HEK293 (cell line): ENCODE measurements around the gene PES1.
A peak's percentile ranks its signal among the peaks of the same experiment; 100 is the strongest.
"Not testable (repeated sequence)": the region's sequence is repeated elsewhere in the genome, so short reads cannot be mapped to it uniquely, and the experiment has no call there.

Source experiments
- CTCF ChIA-PET: fragments of 350-600 bp; formaldehyde crosslinking; extraction: SDS; loops from one replicate; lab custom pipeline; 2021; ENCODE audit warnings: antibody characterized with exemption; lab: Yijun Ruan, JAX
- POLR2A ChIA-PET: fragments of 300-600 bp; formaldehyde crosslinking; extraction: SDS; loops from one replicate; lab custom pipeline; 2020; ENCODE audit warnings: antibody characterized with exemption, inconsistent platforms; lab: Yijun Ruan, JAX
- H3K27ac ChIP-seq: fragments of 200-500 bp; sonication (Bioruptor generic); 2 replicates; pipeline ENCODE4 v1.5.1; 2014; ENCODE audit warnings: low read depth, low read length, control low read depth, inconsistent platforms; ENCODE audit errors: extremely low read depth
- H3K36me3 ChIP-seq, 2 experiments: fragments of 200-500 bp in 1 of 2; sonication (Bioruptor generic) in 1 of 2; 1 replicate in 1 of 2; 2 replicates in 1 of 2; pipeline ENCODE4 v1.5.1; 2014 to 2017; ENCODE audit warnings: inconsistent platforms in 2 of 2, low read length in 2 of 2; ENCODE audit not compliant: control insufficient read depth in 2 of 2, insufficient read depth in 1 of 2
- H3K4me1 ChIP-seq: fragments of 200-500 bp; sonication (Bioruptor generic); 2 replicates; pipeline ENCODE4 v1.5.1; 2014; ENCODE audit warnings: mild to moderate bottlenecking, low read length, inconsistent platforms; ENCODE audit not compliant: control insufficient read depth, insufficient read depth
- H3K4me3 ChIP-seq: 2 replicates; pipeline ENCODE4 v1.5.1; 2011; ENCODE audit warnings: low read depth, mild to moderate bottlenecking, control low read depth, low read length, moderate library complexity
- H3K9me3 ChIP-seq: fragments of 200-500 bp; sonication (Bioruptor generic); 2 replicates; pipeline ENCODE4 v1.5.1; 2014; ENCODE audit warnings: low read depth, low read length, inconsistent platforms; ENCODE audit not compliant: control insufficient read depth, insufficient read depth
- GLI4 ChIP-seq: fragments of 450-650 bp; formaldehyde crosslinking; IDR thresholded peaks from 2 replicates; pipeline ENCODE4 v1.5.1; 2016; ENCODE audit warnings: missing biosample characterization, missing genetic modification characterization
- KLF1 ChIP-seq: fragments of 450-650 bp; formaldehyde crosslinking; IDR thresholded peaks from 2 replicates; pipeline ENCODE4 v1.5.1; 2016; ENCODE audit warnings: missing biosample characterization, missing genetic modification characterization
- ZBTB17 ChIP-seq: fragments of 450-650 bp; formaldehyde crosslinking; IDR thresholded peaks from 2 replicates; pipeline ENCODE4 v1.5.1; 2016; ENCODE audit warnings: missing biosample characterization, missing genetic modification characterization
- ZNF121 ChIP-seq: fragments of 450-650 bp; formaldehyde crosslinking; IDR thresholded peaks from 2 replicates; pipeline ENCODE4 v1.5.1; 2016; ENCODE audit warnings: missing biosample characterization, missing genetic modification characterization
- ZNF24 ChIP-seq: fragments of 450-650 bp; formaldehyde crosslinking; IDR thresholded peaks from 2 replicates; pipeline ENCODE4 v1.5.1; 2016; ENCODE audit warnings: missing biosample characterization, missing genetic modification characterization
- ZNF513 ChIP-seq: fragments of 450-650 bp; IDR thresholded peaks from 2 replicates; pipeline ENCODE4 v1.5.1; 2018; ENCODE audit warnings: missing biosample characterization, missing genetic modification characterization
- ZNF549 ChIP-seq: fragments of 450-650 bp; IDR thresholded peaks from 2 replicates; pipeline ENCODE4 v1.5.1; 2018; ENCODE audit warnings: missing biosample characterization, missing genetic modification characterization, mild to moderate bottlenecking, inconsistent platforms, moderate library complexity
- ZNF558 ChIP-seq: fragments of 450-650 bp; formaldehyde crosslinking; IDR thresholded peaks from 2 replicates; pipeline ENCODE4 v1.5.1; 2016; ENCODE audit warnings: missing biosample characterization, missing genetic modification characterization
- ZNF580 ChIP-seq: fragments of 450-650 bp; formaldehyde crosslinking; IDR thresholded peaks from 2 replicates; pipeline ENCODE4 v1.5.1; 2016; ENCODE audit warnings: missing biosample characterization, missing genetic modification characterization
- ZNF600 ChIP-seq: fragments of 450-650 bp; formaldehyde crosslinking; IDR thresholded peaks from 2 replicates; pipeline ENCODE4 v1.5.1; 2016; ENCODE audit warnings: missing biosample characterization, missing genetic modification characterization
- ZNF629 ChIP-seq: fragments of 450-650 bp; formaldehyde crosslinking; IDR thresholded peaks from 2 replicates; pipeline ENCODE4 v1.5.1; 2017; ENCODE audit warnings: missing biosample characterization, missing genetic modification characterization
- ZNF670 ChIP-seq: fragments of 450-650 bp; formaldehyde crosslinking; IDR thresholded peaks from 2 replicates; pipeline ENCODE4 v1.5.1; 2016; ENCODE audit warnings: missing biosample characterization, missing genetic modification characterization, low read depth
- ZNF792 ChIP-seq: fragments of 450-650 bp; formaldehyde crosslinking; IDR thresholded peaks from 2 replicates; pipeline ENCODE4 v1.5.1; 2016; ENCODE audit warnings: missing biosample characterization, missing genetic modification characterization
- TF ChIP-seq, protein P1 (sequence below): fragments of 450-650 bp; formaldehyde crosslinking; IDR thresholded peaks from 2 replicates; pipeline ENCODE4 v1.5.1; 2016; ENCODE audit warnings: missing biosample characterization, missing genetic modification characterization
- TF ChIP-seq, protein P2 (sequence below): fragments of 450-650 bp; formaldehyde crosslinking; IDR thresholded peaks from 2 replicates; pipeline ENCODE4 v1.5.1; 2016; ENCODE audit warnings: missing biosample characterization, missing genetic modification characterization, borderline replicate concordance
- TF ChIP-seq, protein P3 (sequence below): fragments of 450-650 bp; IDR thresholded peaks from 2 replicates; pipeline ENCODE4 v1.5.1; 2018; ENCODE audit warnings: missing biosample characterization, mild to moderate bottlenecking, missing genetic modification characterization

Gene PES1

DNA sequence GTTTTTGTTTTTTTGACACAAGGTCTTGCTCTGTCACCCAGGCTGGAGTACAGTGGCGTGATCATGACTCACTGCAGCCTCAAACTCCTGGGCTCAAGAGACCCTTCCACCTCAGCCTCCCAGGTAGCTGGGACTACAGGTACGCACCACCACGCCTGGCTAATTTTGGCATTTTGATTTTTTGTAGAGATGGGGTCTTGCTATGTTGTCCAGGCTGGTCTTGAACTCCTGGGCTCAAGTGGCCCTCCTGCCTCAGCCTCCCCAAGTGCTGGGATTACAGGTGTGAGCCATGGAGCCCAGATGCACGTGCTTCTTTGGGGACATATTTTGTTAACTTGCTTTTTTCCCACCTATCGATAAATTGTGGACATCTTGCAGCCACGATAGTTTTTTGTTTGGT is 24.4 kb downstream of the PES1 start:
- H3K4me1 ChIP-seq, H3K36me3 ChIP-seq, H3K4me3 ChIP-seq, H3K9me3 ChIP-seq, POLR2A ChIA-PET, CTCF ChIA-PET, H3K27ac ChIP-seq: not testable (repeated sequence)
- peak; percentile 75 for TF ChIP-seq ZNF121

DNA sequence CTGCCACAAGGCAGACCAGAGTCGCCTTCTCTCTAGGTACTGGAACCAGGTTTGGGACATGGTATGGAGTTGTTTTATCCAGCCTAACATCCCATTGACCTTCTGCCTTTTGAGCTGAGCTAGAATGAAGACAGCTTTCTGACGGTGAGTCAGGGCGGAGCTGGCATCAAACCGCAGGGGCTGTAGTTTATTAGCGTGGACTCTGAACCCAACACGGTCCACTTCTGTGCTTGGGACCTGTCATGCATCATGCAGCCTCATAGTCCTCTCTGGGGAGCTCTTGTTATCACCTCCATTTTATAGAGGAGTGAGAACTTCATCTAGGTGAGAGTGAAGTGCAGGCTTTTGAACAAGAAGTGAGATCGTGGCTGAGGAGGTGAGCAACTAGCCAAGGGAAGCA is 25.6 kb downstream of the PES1 start:
- Histone ChIP-seq H3K4me3 (no peak overlapping the region), H3K4me1 (no peaks in the 10 kb centered on the region), H3K9me3 (no peaks in the 10 kb centered on the region), H3K36me3 (no peaks in the 10 kb centered on the region), H3K27ac (no peak overlapping the region)
- POLR2A ChIA-PET = no interaction called here
- CTCF ChIA-PET = interaction anchor here (0.6 to 1.0 kb wide), 3 partner anchors 40 to 247 kb away, joined by 3 to 5 read pairs (median 4); no protein-coding TSS in a partner anchor
- TF ChIP-seq ZNF558 = no peak
- no peak for TF ChIP-seq GLI4 (tag by site-specific recombination)
- TF ChIP-seq, protein P1, sequence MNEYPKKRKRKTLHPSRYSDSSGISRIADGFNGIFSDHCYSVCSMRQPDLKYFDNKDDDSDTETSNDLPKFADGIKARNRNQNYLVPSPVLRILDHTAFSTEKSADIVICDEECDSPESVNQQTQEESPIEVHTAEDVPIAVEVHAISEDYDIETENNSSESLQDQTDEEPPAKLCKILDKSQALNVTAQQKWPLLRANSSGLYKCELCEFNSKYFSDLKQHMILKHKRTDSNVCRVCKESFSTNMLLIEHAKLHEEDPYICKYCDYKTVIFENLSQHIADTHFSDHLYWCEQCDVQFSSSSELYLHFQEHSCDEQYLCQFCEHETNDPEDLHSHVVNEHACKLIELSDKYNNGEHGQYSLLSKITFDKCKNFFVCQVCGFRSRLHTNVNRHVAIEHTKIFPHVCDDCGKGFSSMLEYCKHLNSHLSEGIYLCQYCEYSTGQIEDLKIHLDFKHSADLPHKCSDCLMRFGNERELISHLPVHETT = no peak
- no peak for TF ChIP-seq ZNF24 (tag by site-specific recombination)
- TF ChIP-seq ZNF792 (tag by site-specific recombination) = no peak

- Histone ChIP-seq H3K27ac (no peak overlapping the region), H3K9me3 (no peaks in the 10 kb centered on the region), H3K4me3 (no peak overlapping the region), H3K4me1 (no peaks in the 10 kb centered on the region), H3K36me3 (no peaks in the 10 kb centered on the region)
- CTCF ChIA-PET = interaction anchor here (0.6 to 1.3 kb wide), 3 partner anchors 145 to 355 kb away, joined by 3 to 4 read pairs (median 4); no protein-coding TSS in a partner anchor
- TF ChIP-seq ZNF670 (tag by site-specific recombination) (no peak), ZBTB17 (tag by site-specific recombination) (no peak), ZNF629 (tag by site-specific recombination) (no peak), ZNF600 (tag by site-specific recombination) (no peak), KLF1 (tag by site-specific recombination) (no peak), ZNF513 (tag by site-specific recombination) (no peak), ZNF549 (tag by site-specific recombination) (no peak), ZNF580 (no peak)
- TF ChIP-seq, protein P2, sequence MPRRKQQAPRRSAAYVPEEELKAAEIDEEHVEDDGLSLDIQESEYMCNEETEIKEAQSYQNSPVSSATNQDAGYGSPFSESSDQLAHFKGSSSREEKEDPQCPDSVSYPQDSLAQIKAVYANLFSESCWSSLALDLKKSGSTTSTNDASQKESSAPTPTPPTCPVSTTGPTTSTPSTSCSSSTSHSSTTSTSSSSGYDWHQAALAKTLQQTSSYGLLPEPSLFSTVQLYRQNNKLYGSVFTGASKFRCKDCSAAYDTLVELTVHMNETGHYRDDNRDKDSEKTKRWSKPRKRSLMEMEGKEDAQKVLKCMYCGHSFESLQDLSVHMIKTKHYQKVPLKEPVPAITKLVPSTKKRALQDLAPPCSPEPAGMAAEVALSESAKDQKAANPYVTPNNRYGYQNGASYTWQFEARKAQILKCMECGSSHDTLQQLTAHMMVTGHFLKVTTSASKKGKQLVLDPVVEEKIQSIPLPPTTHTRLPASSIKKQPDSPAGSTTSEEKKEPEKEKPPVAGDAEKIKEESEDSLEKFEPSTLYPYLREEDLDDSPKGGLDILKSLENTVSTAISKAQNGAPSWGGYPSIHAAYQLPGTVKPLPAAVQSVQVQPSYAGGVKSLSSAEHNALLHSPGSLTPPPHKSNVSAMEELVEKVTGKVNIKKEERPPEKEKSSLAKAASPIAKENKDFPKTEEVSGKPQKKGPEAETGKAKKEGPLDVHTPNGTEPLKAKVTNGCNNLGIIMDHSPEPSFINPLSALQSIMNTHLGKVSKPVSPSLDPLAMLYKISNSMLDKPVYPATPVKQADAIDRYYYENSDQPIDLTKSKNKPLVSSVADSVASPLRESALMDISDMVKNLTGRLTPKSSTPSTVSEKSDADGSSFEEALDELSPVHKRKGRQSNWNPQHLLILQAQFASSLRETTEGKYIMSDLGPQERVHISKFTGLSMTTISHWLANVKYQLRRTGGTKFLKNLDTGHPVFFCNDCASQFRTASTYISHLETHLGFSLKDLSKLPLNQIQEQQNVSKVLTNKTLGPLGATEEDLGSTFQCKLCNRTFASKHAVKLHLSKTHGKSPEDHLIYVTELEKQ (tag by site-specific recombination) = no peak
- TF ChIP-seq, protein P3, sequence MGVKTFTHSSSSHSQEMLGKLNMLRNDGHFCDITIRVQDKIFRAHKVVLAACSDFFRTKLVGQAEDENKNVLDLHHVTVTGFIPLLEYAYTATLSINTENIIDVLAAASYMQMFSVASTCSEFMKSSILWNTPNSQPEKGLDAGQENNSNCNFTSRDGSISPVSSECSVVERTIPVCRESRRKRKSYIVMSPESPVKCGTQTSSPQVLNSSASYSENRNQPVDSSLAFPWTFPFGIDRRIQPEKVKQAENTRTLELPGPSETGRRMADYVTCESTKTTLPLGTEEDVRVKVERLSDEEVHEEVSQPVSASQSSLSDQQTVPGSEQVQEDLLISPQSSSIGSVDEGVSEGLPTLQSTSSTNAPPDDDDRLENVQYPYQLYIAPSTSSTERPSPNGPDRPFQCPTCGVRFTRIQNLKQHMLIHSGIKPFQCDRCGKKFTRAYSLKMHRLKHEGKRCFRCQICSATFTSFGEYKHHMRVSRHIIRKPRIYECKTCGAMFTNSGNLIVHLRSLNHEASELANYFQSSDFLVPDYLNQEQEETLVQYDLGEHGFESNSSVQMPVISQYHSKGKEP (tag by site-specific recombination) = no peak
- POLR2A ChIA-PET = no interaction called here
These were observed 26.4 kb downstream of the PES1 start for GRCh38 chr22:30565341-30565740.
